ENCODE results near the gene GLP2R.

- TF ChIP-seq CTCF (conservative IDR thresholded peaks at IDR 0.05) (no peak), ZFX (IDR thresholded peaks at IDR 0.05) (no peak)
Observed at GRCh38 chr17:9855036-9855435, 29.3 kb downstream of the GLP2R start.

Data from C4-2B (cell line).